ENCODE measurements around the gene AGXT2.

The AGXT2 gene

DNA sequence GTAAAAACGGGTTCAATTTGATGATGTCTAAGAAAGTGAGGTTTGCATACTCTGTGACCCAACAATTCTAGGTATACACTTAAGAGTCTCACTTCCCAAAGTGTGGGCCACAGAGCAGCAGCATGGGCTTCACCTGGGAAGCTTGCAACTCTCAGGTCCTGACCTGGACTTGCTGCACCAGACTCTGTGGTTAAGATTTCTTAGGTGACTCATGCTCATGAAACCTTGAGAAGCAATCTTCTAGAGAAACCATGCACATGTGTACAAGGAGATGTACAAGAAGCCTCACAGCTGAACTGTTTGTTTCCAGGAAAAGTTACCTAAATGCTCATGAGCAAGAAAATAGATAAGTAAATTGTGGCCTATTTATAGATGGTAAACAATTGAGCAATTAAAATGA lies 88.4 kb downstream of the AGXT2 start:
- Histone ChIP-seq H3K4me3 (no peak overlapping the region), H3K27me3 (ENCODE audit: low read depth) (peaks cover 4% of the 10 kb centered on the region; the same call in 1 of the 2 replicates), H3K4me1 (peaks cover 3% of the 10 kb centered on the region; the same call in 1 of the 2 replicates), H3K9me3 (no peaks in the 10 kb centered on the region), H3K36me3 (replicated peaks) (peaks cover 1% of the 10 kb centered on the region; the same call in 1 of the 2 replicates)
- DNase-seq (ENCODE audit: low spot score in 2 of 2), result no peak
- in situ Hi-C loops (cut with MboI; ENCODE audit: low sequenced_read_pairs), result no loop called here

DNA sequence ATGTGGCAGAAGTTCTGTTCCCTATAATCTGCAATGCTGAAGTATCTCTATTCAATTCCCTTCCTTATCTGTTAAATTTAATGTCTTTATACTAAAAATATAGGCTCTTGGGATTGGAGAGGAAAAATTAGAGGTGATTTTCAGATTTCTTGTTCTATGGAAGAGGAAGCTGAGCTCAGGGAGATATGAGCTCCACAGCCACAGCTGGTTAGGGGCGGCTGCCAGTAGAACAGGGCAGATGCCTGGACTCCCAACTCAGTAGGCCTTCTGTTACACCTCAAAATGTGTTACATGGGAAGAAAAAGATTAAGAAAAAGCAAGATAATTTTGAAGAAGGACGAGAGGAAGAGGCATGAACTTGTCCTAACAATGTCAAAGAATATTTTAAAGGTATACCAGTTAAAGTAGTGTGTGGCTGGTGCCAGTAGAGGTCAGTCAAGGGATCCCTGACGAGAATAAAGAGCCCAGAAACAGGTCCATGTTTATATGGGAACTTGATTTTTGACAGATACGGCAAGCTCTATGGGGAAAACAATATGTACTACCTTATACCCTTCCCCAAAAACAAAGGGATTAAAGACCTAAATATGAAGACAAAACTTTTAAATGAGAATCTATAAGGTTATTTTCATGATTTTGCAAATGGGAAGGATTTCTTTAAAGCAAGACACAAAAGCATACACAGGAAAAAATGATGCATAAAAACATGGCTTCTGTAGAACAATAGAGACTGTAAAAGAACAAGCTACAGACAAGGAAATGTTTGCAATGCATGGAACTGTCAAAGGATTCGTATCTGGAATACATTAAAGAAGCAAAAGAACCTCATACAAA lies 89.7 kb downstream of the AGXT2 start:
- H3K27me3 ChIP-seq (ENCODE audit: low read depth), result peaks cover 2% of the 10 kb centered on the region; the same call in 1 of the 2 replicates

DNA sequence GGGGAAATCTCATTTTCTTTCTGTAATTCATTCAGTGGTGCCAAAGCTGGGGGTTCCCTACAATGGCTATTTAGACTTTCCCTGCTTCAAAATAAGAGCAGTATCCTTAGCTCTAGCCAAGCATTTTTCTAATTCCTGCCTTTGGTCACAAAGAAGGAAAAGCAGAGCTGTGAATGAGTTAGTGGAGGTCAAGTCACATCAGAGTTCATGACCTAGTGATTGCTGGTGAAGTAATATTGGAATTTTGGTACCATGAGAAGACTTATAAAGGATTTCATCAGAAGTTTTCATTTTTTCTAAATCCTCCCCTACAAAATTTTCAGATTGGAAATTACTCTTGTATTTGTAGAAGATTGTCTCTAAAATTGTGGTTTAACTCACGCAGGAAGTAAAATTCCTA lies 90.4 kb downstream of the AGXT2 start:
- peaks cover 3% of the 10 kb centered on the region; the same call in 1 of the 2 replicates for H3K4me1 ChIP-seq
- no peaks in the 10 kb centered on the region for H3K9me3 ChIP-seq
- H3K27me3 ChIP-seq (ENCODE audit: low read depth), result no peaks in the 10 kb centered on the region
- H3K4me3 ChIP-seq, result no peak overlapping the region
- peaks cover 9% of the 10 kb centered on the region for H3K36me3 ChIP-seq (replicated peaks)
- in situ Hi-C loops (cut with MboI; ENCODE audit: low sequenced_read_pairs), result no loop called here
- DNase-seq (ENCODE audit: low spot score in 2 of 2), result no peak

More for the DNA sequence above, 89.7 kb downstream of the AGXT2 start:
- in situ Hi-C loops (cut with MboI; ENCODE audit: low sequenced_read_pairs), result no loop called here
- no peak overlapping the region for H3K4me3 ChIP-seq
- H3K9me3 ChIP-seq, result no peaks in the 10 kb centered on the region
- H3K36me3 ChIP-seq (replicated peaks), result peaks cover 7% of the 10 kb centered on the region; the same call in 1 of the 2 replicates
- DNase-seq (ENCODE audit: low spot score in 2 of 2), result peak; percentile 56 to 59
- peaks cover 3% of the 10 kb centered on the region; the same call in 1 of the 2 replicates for H3K4me1 ChIP-seq
